COLO668 (cell line): ENCODE results near the gene SNAI1.
"Not testable (repeated sequence)": the region's sequence is repeated elsewhere in the genome, so short reads cannot be mapped to it uniquely, and the experiment has no call there.

Experiments
- DNase-seq: peaks from one replicate; lab custom pipeline; 2025; ENCODE audit not compliant: unreplicated experiment; lab: John Stamatoyannopoulos, UW

Gene SNAI1

GRCh38 chr20:49961413-49961812 is 21.4 kb upstream of the SNAI1 start:
- no peak for DNase-seq

- DNase-seq = peak; percentile 43
Observed at GRCh38 chr20:49964964-49965780, 17.6 kb upstream of the SNAI1 start.

- DNase-seq = no peak
Observed at GRCh38 chr20:49965781-49966305, 16.9 kb upstream of the SNAI1 start.

GRCh38 chr20:49966861-49967260 is 15.9 kb upstream of the SNAI1 start:
- no peak for DNase-seq

GRCh38 chr20:49969234-49969633 is 13.5 kb upstream of the SNAI1 start:
- DNase-seq = no peak

- peak; percentile 59 for DNase-seq
Observed at GRCh38 chr20:49969946-49970345, 12.8 kb upstream of the SNAI1 start.

- DNase-seq = no peak
Observed at GRCh38 chr20:49970498-49970897, 12.3 kb upstream of the SNAI1 start.

- DNase-seq = no peak
Observed at GRCh38 chr20:49973981-49974380, 8.8 kb upstream of the SNAI1 start.

- DNase-seq = no peak
Observed at GRCh38 chr20:49976542-49976941, 6.2 kb upstream of the SNAI1 start.

- DNase-seq = not testable (repeated sequence)
Observed at GRCh38 chr20:49977740-49978139, 5.0 kb upstream of the SNAI1 start.

GRCh38 chr20:49978685-49979029 is 4.1 kb upstream of the SNAI1 start:
- DNase-seq = no peak

GRCh38 chr20:49979030-49979832 is 3.5 kb upstream of the SNAI1 start:
- peak; percentile 48 for DNase-seq

- no peak for DNase-seq
Observed at GRCh38 chr20:49980140-49981008, 2.4 kb upstream of the SNAI1 start.

- no peak for DNase-seq
Observed at GRCh38 chr20:49981218-49982071, 1.3 kb upstream of the SNAI1 start.

- DNase-seq = no peak
Observed at GRCh38 chr20:49982072-49982345, 771 bp upstream of the SNAI1 start.

GRCh38 chr20:49983123-49983847 is 505 bp downstream of the SNAI1 start:
- no peak for DNase-seq

- peak; percentile 30 for DNase-seq
Observed at GRCh38 chr20:49983848-49984408, 1.1 kb downstream of the SNAI1 start.

GRCh38 chr20:49984426-49985153 is 1.8 kb downstream of the SNAI1 start:
- no peak for DNase-seq

GRCh38 chr20:49985157-49985556 is 2.4 kb downstream of the SNAI1 start:
- peak; percentile 21 for DNase-seq
